A172 (cell line): ENCODE results near the gene SLC24A4. TPM values are rescaled to one million over a fixed set of nuclear protein-coding genes. Genes with fewer than 3 reads are reported as not detected.

Source experiments
- DNase-seq: peaks from one replicate; pipeline ENCODE4 v3.0.0-alpha.2; 2015; ENCODE audit warnings: low spot score
- total RNA-seq: library from RNA; depleted of rRNA; stranded (reverse); fragments of >200 nt; shearing (Covaris generic); gene quantifications from 2 replicates; pipeline ENCODE4 v1.2.3, GENCODE V29; 2014

SLC24A4 gene
- total RNA-seq, 1 experiment from 2014 or later, result not detected

DNA sequence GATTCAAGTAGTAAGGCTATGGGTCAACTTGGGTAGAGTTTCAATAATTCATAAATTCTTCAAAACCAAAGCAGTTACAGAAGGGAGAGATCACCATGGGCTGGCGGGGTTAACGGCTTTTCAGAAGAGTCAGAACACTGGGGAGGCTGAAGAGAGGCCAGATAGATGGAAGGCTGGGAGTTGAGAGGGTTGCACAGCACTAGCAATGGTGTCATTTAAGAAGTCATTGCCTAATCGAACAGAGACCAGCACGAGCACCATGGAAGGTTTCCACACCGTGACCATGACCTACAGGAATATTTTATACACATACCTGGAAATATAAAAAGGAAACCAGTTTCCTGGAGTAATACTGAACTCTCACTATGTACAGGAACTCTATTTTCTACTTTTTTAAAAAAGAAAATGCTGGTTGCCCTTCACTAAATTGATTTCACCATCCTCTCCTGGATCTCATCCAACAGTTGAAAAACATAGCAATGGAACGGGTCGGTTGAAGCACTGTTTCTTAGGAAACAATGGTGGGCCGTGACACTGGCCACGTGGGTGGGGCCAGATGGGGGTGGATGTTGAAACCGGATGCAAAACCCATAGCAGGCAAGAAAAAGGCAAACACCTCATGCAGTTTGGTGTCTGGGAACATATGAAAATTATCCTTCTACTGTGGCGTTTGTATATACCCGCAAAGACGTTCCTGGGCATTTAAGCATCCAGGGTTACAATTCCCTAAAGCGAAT lies 152.7 kb downstream of the SLC24A4 start:
- DNase-seq, result no peak

DNA sequence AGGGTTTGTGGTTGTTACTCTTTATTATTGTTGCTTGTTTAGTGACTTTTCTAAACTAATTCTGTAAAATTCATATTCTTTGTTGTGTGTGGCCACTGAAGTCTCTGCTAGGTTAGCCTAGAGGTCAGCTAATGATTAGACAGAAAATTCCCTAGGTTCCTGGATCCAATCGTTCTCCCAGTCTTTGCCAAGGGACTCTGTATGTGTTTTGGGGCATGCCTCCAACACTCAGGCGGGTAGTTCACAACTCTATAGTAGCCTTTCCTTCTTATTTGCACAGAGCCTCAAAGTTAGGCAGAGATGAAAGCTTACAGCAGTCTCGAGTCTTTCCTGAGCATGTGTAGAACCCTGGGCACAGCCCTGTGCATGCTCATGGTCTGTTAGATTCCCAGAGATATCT lies 157.9 kb downstream of the SLC24A4 start:
- DNase-seq, result no peak

DNA sequence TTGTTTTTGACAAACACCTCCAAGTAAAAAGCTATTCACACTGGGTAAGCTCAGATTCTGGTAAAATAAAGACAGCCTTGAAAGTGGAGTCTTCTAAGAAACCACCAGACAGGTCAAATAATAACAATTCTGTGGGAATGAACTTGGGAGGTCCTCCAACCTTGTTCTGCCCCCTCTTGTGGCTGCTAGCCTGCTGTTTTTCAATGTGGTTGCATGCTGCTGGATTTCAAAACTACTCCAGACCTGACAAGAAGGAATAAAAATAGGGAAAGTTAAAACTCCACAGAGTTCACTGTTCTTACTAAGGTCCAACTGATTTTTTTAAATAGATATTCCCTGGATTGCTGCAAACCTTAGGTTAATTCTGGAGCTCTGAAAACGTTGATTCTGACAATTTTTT lies 158.4 kb downstream of the SLC24A4 start:
- no peak for DNase-seq

DNA sequence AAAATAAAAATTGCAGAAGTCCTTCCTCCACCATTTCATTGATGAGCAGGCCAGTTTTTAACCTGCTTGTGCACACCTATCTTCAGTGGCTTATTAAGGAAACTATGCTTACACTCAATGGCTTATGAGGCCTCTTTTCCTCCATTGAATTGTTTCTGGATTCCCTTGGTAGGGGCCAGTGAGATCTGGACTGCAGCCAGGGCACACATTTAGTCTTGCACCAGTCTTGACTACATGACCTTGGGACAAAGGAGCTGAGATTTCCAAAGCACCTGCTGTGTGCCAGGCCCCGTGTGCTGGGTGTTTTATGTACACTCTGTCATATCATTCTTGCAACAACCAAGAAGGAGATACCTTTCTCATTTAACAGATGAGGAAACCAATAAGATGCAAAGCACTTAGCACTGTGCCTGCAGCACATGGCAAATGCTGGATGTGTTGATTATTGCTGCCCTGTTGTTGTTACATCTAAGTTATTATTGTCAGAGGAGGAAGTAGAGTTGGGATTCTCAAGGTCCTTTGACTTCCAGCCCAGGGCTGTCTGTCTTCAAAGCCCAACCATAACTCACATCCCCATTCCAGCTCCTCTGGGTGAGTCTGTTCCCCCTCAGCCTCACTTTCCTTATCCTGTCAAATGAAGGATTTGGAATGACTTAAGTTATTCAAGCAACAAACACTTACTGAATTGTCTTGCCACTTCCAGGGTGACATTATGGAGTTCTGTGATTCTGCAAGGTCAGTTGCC lies 159.0 kb downstream of the SLC24A4 start:
- DNase-seq, result no peak

DNA sequence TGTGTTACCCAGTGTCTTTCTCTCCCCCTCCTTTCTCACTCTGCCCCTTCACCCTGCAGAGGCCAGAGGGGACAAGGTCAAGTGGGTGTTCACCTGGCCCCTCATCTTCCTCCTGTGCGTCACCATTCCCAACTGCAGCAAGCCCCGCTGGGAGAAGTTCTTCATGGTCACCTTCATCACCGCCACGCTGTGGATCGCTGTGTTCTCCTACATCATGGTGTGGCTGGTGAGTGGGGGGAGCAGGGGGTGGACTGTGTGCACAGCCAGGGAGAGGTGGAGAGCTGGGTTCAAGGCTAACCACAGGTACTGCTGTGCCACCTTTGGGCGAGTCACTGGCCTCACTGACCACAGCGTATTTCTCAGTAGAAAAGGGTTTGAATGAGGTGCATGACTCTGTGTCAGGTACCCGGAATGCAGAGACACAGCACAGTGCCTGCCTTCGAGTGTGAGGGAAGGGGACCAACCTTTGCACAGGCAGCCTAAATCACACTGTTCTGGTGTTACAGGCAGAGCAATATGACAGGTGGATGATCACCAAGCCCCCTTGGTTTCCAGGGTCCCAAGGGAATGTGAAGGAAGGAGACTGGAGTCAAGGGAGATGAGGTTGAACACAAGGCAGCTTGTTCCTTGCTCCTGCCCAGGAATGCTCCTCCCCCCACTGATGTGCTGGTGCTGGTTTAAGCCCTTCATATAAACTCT lies 159.8 kb downstream of the SLC24A4 start:
- no peak for DNase-seq

DNA sequence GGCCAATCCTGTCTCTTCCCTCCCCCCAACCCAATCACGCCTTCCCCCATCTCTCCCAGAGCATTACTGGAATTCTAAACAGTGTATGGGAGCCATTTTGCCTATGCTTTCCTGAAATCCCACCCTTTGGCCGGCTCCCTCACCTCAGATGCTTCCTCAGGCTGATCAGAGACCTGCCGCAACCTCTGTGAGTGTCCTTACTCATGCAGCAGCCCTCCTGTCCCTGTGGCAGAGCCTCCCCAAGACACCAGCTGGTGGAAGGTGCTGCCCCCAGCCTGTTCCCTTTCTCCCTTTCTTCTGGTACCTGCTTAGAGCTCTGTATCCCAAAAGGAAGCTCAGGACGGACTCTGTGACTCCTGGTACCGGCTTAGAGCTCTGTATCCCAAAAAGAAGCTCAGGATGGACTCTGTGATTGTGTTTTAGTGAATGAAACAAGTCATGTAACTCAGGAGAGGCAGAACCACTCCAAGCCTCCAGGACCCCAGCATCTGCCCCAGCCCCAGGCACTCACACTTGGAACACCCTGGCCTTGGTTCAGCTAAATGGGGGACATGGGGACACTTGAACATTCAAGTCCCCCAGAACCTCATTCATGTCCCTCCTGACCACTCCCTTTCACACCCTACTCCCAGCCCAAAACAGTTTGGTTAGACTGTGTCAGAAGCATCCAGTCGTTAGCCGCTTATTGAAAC lies 161.3 kb downstream of the SLC24A4 start:
- DNase-seq, result no peak

DNA sequence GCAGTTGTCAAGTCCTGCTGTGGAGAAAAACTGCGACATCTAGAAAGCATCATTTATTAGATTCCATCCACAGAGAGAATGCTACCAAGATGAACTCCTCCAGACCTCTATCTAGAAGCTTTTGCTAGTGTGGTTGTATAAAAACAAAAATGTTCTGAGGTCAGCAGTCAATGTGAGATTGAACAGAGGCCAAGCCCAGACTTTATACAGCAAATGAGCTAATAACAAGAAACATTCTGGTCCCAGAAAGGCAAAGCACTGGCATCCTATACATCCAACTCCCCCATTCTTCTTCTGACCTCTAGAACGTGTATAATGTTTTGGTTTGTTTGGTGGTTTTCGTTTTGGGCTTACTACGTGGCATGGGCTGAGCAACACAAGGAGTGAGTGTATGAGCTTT lies 163.9 kb downstream of the SLC24A4 start:
- no peak for DNase-seq

DNA sequence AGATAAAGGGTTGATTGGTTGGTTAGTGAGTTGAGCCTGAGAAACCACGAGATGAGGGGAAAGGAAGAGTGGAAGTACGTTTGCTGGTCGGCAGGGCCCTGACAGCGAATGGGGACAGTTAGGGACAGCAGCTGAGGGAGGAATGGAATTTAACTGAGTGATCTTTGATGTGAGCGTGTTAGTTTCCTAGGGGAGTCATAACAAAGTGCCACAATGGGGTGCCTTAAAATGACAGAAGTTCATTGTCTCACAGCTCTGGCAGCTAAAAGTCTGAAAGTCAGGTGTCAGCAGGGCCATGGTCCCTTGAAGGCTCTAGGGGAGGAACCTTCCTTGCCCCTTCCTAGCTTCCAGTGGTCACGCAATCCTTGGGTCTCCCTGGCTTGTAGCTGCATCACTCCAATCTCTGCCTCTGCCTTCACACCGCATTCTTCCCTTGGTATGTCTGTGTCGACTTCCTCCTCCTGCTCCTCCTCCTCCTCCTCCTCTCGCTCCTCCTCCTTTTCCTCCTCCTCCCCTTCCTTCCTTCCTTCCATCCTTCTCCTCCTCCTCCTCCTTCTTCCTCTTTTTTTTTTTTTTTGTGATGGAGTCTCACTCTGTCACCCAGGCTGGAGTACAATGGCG lies 164.7 kb downstream of the SLC24A4 start:
- DNase-seq, result no peak

DNA sequence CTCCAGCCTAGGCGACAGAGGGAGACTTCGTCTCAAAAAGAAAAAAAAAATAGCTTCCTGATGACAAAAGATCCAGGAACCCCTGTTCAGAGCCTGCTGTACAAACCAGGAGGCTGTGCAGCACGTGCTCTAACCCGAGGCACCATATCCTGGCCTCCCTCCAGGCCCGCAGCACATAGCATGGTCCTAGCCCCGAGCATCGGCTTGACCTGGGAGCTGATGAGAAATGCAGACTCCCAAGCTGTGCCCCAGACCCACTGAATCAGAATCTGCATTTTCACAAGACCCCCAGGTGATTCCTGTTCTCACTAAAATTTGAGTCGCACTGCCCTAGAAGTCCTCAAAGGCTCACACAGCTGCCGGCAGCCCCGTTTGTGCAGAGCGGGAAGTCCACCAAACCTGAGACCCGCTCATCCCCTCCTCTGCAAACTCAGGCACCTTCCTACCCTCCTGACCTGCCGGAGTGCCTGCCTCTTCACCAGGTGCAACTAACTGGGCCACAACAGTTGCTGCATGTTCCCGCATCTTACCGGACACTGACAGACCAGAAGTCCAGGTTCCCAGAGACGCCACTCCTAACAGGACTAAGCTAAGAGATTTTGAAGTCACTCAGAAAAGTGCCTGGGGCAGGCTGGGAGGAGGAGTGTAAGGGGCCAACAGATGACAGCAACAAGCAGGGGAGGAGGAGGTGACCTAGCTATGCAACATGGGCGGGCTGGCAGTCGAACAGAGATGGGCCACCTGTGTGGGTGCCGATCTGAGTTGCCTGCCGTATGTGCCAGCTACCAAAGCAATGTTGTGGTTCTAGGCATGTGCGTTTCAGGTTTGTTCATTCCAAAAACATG lies 166.7 kb downstream of the SLC24A4 start:
- DNase-seq, result no peak

DNA sequence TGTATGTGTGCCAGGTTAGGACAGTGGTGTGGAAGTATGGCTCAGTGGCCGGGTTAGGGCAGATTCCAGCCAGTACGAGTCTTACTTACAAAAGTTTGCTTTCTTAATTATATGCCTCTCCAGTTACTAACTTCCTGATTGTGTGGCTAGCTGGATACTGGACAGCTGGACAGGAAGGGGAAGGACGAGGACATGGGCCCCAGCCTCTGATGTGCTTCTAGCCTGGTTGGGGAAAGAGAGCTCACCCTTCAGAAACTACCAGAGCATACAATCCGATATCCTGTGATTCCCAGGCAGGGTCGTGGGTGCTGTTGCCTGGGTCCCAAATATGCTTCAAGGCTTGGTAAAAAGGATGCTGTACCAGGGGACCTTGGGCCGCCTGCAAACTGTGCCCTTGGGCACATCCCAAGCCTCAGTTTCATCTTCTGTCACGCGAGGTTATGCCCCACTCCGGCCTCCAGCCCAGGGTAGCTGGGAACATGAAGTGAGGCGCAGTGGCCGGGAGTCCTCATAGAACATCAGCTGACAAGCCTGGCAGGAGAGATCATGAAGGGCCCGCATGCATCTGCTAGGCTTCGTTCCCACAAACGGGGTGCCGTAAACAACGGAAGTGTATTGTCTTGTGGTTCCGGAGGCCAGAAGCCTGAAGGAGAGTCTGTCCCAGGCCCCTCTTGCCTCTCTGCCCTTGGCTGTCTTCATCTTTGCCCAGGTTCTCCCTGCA lies 167.4 kb downstream of the SLC24A4 start:
- no peak for DNase-seq

DNA sequence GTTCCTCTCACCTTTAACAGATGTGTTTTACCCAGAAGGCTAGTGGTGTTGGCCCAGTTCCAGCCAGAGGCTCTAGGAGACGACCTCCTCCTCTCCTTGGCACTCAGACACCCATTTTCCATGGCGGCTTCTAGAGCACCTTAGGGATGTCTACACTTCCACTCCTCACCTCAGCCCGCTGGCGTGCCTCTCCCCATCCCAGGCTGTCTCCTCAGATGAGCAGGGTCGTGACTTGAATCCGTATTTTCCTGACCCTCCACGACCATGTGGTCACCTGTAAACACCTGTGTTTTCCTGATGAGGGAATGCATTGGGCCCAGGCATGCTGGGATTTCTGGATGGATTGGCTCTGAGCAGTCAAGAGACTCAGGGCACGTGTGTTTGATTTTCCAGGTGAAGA lies 168.8 kb downstream of the SLC24A4 start:
- DNase-seq, result no peak

DNA sequence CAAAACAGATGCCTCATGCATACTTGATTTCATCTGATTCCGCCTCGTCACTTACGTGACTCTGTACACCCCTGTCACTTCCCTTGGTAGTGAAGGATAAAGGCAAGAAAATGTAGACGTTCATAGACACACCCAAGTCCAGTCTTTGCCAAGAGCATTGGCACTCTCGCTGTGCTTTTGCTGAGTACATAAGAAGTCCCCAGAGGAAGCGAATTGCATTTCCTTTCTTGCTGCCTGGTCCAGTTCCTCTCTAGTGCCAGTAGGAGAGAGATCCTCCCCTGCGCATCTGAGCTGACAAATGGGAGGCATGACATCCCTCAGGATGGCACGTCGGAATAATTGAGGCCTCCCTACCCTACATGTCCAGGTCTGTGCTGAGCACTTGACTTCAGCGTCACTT lies 169.3 kb downstream of the SLC24A4 start:
- DNase-seq, result no peak

DNA sequence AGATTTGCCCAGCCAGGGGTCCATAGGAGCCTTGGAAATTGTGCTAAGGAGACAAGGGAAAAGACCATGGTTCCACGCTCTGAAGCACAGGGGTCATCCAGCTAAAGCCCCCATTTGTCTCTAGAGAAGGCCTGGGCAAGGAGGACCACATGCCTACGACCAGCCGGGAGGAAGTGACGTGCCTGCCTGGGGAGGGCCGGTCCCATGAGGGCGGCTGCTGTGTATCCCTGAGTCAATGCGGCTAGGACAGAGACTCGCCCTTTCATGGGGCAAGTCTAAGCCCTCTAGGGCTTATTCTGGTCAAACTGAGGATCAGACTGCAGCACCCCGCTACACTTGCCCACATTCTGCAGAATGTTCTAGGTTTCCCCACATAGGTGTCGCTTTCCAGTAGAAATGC lies 170.1 kb downstream of the SLC24A4 start:
- no peak for DNase-seq

DNA sequence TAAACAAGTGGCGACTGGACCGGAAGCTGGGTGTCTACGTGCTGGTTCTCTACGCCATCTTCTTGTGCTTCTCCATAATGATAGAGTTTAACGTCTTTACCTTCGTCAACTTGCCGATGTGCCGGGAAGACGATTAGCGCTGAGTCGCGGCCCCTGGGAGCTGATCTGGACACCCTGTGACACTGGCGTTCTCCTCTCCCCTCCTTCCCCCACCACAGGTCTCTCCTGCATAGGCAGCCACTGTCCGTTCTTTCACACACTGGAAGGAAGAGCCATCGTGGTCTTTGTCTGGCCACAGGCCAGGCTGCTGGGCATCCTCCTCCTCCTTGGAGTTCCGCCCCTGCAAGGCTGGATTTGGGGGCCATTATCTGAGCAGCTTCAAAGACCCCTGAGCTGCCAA lies 170.5 kb downstream of the SLC24A4 start:
- DNase-seq, result no peak

DNA sequence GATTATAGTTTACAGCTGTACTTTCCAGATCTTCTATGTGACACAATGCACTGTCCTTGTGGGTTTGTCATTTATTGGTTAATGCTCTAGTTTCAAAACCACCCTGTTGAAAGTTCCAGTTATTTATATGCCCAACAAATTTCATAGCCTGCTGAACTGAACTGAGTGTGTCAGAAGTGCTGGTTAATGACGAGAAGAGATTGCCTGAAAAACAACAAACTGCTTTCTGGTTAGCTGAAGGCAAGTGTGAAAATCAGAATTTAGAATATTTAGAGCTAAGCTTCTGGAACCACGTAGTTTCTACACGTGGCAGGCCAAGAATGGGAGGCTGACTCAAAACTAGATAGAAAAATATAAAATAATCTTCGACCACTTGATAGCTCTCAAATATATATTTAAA lies 171.5 kb downstream of the SLC24A4 start:
- DNase-seq, result no peak

DNA sequence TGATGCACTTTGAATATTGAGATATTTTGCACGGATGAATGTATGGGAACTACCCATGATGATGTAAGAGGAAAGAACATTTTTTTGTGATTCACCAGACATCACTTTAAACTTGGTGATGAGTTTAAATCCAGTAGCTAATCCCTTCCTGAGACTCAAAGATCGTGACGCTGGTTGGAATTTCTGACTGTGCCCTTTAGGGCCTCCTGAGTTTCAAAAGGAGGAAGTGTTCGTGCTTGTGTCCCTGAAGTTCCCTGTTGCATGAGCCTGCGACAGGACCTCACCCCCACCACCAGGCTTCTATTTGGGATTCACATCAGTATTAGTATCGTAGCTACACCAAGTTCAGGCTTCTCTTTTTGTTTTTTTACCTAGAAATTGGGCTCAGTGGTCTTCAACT lies 172.1 kb downstream of the SLC24A4 start:
- peak; percentile 21 for DNase-seq

DNA sequence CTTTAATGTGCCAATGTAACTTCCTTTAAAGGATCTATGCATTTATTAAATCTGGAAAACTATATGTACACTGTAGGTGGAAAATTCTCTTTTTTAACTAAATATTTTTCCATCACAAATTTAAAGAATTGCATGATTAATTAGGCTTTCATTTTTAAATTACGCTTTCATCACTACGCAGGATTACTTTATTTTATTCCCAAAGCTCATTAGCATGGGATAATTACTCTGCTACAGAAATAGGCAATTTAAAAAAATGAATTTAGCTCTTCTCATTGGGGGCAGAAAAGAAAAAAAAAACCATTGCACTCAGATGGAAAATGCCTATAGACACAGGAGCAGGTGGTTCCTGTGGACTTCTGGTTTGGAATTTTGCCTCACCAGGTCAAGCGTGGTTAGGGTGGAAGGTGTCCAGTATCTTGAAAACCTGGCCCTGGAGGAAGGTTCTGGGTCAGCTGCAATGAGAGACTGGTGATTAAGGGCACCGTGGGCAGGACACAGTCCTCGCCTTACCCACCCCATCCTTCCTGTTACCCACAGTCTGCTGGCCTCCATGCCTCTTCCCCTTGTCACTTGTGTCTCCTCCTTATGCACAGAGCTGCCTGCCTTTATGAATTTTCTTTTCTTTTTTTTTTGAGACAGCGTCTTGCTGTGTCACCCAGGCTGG lies 173.4 kb downstream of the SLC24A4 start:
- no peak for DNase-seq

DNA sequence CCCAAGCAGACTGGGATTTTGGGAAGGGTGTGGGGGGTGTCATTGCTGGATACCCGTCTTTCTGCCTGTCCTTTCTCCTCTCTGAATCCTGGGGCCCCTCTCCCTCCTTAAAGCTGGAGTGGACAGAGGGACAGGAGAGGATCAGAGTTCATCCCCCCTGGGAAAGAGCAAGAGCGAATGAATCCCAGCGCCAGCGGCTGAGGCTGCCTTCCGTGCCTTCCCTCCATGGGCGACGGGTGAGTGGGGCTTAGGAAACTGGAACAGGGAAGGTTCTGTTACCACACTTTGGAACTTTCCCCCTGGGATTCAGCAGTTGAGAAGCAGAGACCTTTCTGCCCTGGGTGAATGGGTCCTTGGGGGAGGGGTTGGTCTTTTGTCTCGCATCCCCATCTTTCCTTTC lies 174.4 kb downstream of the SLC24A4 start:
- no peak for DNase-seq

DNA sequence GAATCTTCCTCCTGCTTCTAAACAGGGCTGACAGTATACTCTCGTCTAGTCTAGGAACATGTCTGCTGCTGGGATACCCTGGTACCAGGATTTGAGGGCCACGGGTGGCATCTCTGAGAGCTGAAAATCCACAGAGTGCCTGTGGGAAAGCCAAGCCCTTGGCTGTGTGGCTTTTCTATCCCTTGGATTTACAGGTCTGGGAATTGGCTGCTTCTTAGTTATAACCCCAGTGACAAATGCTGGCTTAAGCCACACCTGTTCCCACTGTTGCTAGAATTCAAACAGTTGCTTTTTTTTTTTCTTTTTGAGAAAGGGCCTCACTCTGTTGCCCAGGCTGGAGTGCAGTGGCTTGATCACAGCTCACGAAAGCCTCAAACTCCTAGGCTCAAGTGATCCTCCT lies 176.3 kb downstream of the SLC24A4 start:
- DNase-seq, result no peak

DNA sequence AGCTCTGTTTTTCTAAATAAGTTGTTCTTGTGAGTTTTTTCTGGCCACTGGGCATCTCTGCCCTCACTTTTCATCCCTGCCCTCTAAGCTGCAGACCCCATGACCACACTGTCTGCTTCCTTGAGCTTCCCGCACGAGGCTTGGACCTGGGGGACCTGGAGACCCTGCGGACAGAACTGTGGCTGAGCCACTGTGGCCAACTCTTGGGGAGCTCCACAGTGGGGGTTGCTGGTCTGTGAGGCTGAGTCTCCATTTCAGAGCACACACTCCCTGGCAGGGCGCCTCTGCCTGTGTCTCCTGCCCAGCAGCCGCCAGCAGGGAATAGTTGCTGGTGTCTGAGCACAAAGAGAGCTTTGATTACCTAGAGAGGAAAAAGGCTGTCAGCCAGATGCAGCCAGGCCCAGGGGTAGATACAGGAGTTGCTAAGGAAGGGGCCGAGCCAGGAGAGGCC lies 177.6 kb downstream of the SLC24A4 start:
- DNase-seq, result no peak
